Fibroblast of the aortic adventitia (primary cell): Measurements from ENCODE around the gene ZNF385B. TPM values are rescaled to one million over a fixed set of nuclear protein-coding genes. Genes with fewer than 3 reads are reported as not detected.
A peak's percentile ranks its signal among the peaks of the same experiment; 100 is the strongest.

ENCODE experiments used
- DNase-seq: peaks from one replicate; pipeline ENCODE4 v3.0.0-alpha.2; 2010; ENCODE audit warnings: low read depth
- H3K4me3 ChIP-seq: 2 replicates; pipeline ENCODE4 v1.5.1; 2011; ENCODE audit warnings: low read depth, mild to moderate bottlenecking, control low read depth, low read length, moderate library complexity
- CTCF ChIP-seq: IDR thresholded peaks from 2 replicates; pipeline ENCODE4 v1.5.1; 2011; ENCODE audit warnings: mild to moderate bottlenecking, low read length, control low read depth, inconsistent platforms; ENCODE audit not compliant: insufficient read depth
- total RNA-seq: library from RNA; depleted of rRNA; stranded (reverse); fragments of >200 nt; gene quantifications from 2 replicates; pipeline ENCODE4 v1.2.3, GENCODE V29; 2012; ENCODE audit warnings: low replicate concordance

The ZNF385B gene
- total RNA-seq, 1 donor = 4.8 TPM

GRCh38 chr2:179429060-179429471, 432.3 kb downstream of the ZNF385B start:
- no peak for TF ChIP-seq CTCF
- DNase-seq = no peak
- H3K4me3 ChIP-seq = no peak overlapping the region

DNA sequence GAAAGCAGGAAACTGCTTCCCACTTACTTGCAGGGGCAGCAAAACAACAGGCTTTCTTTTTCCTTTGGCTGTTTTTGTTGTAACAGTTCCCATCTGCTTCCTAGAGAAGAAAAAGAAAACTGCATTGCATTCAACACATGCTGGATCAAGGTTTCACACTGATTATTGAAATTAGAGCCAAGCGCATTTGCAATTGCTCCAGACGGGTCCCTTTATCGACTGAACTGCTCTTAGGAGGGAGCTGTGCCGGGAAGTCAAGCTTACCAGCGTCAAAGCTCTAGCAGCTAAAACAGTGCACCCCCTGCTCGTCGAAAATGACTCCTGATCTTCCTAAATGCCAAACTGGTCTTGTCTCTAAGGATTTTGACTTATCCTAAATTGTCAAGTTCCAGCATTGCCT, 432.8 kb downstream of the ZNF385B start:
- no peak for TF ChIP-seq CTCF
- DNase-seq = no peak
- no peak overlapping the region for H3K4me3 ChIP-seq

DNA sequence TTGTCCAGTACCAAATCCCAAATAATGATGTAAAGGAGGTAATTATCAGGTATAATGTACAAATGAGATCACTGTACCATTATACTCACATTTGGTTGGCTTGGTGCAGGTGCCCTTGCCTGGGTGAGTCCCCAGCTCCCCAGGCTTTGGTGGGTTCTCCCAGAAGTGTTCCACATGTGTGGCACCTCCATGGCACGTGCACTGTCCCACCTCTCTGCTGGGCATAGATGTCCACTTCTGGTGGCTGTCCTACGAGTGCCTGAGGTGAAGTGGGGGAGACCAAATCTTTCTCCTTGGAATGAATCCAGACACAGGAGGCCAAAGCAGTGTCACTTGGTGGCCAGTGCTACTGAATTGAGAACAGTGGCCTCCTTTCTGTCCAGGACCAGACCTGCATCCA, 434.3 kb downstream of the ZNF385B start:
- no peak overlapping the region for H3K4me3 ChIP-seq
- DNase-seq = no peak
- TF ChIP-seq CTCF = no peak

DNA sequence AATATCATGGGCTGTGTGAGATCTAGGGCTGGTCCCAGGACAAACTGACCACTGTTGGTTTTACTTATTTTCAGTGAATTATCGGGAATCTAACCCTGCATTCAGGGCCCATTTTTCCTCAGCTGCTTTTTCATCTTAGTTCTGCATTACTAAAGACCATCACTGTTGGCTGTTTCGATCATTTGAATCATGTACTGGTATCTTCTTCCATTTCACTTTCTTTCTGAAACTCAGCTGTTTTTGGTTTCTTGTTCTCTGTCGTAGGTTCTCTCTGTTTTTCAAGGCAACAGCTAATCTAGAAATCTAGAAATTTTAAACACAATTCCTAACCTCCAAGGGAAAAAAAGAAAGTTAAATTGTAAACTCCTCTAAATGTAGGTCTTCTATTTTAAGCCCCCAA, 436.8 kb downstream of the ZNF385B start:
- no peak overlapping the region for H3K4me3 ChIP-seq
- DNase-seq = no peak
- no peak for TF ChIP-seq CTCF

GRCh38 chr2:179422037-179422643, 439.3 kb downstream of the ZNF385B start:
- no peak overlapping the region for H3K4me3 ChIP-seq
- TF ChIP-seq CTCF = peak; percentile 93
- DNase-seq = peak; percentile 84

DNA sequence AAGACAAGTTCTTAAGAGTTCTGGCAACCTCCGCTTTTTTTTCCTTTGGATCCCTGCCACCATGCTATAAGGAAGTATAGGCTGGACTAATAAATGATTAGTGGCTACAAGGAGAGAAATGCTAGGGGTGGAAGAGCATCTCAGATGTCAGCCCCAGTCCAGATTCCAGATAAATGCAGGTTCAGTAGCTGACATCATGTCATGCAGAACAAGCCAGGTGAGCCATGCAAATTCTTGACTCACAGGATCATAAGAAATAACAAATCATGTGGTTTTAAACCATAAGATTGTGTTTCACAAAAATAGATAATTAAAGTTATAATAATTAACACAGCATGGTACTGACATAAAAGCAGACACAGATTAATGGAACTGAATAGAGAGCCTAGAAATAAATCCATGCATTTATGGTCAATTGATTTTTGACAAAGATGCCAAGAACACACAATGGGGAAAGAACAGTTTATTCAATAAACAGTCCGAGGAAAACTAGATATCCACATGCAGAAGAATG, 443.9 kb downstream of the ZNF385B start:
- TF ChIP-seq CTCF = no peak
- DNase-seq = no peak
- H3K4me3 ChIP-seq = no peak overlapping the region

GRCh38 chr2:179412112-179412511, 449.3 kb downstream of the ZNF385B start:
- no peak overlapping the region for H3K4me3 ChIP-seq
- DNase-seq = peak; percentile 18
- no peak for TF ChIP-seq CTCF
